ENCODE data around the gene IGF2R.

DNA sequence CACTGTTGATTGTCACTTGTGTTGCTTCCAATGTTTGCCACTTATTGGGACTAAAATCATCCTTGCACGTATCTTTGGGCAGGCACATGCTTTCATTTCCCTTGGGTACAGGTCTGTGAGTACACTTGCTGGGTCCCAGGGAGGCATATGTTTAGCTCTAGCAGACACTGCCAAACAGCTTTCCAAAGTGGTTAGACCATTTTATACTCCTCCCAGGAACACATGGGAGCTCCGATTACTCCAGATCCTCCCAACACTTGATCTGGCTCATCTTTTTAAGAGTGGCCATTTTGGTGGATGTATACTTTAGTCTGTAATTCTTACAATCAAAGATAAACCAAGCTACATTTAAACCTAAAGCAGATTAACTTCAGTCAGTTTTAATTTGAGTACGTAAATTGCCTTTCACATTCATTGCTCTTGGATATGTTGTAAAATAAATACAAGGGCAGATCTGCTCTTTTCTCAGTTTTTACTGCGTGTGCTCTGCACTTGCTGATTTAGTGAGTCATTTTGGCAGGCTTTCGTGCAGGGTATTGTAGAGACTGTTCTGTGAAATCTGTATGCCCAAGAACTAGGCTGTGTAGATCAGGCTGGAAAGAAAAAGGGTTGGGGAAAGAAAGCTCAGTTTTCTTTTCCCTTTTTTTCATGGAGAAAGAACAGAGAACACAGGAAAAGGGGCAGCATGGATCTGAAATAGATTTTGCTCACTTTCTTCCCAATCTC lies 172.3 kb downstream of the IGF2R start:
- TF ChIP-seq, protein P1, sequence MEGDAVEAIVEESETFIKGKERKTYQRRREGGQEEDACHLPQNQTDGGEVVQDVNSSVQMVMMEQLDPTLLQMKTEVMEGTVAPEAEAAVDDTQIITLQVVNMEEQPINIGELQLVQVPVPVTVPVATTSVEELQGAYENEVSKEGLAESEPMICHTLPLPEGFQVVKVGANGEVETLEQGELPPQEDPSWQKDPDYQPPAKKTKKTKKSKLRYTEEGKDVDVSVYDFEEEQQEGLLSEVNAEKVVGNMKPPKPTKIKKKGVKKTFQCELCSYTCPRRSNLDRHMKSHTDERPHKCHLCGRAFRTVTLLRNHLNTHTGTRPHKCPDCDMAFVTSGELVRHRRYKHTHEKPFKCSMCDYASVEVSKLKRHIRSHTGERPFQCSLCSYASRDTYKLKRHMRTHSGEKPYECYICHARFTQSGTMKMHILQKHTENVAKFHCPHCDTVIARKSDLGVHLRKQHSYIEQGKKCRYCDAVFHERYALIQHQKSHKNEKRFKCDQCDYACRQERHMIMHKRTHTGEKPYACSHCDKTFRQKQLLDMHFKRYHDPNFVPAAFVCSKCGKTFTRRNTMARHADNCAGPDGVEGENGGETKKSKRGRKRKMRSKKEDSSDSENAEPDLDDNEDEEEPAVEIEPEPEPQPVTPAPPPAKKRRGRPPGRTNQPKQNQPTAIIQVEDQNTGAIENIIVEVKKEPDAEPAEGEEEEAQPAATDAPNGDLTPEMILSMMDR (IDR thresholded peaks at IDR 0.05; ENCODE audit: borderline replicate concordance, extremely low read depth, low read length, poor library complexity, severe bottlenecking): no peak
- no peak for TF ChIP-seq EZH2 (IDR thresholded peaks at IDR 0.05; ENCODE audit: borderline replicate concordance, low read depth, low read length, severe bottlenecking)
